ENCODE results near the gene BICD1.
"Not testable (repeated sequence)": the region's sequence is repeated elsewhere in the genome, so short reads cannot be mapped to it uniquely, and the experiment has no call there.

The BICD1 gene

GRCh38 chr12:32106517-32107358 lies at the start of gene BICD1:
Gene BICD1 (plus strand): TSS chr12:32106847. CDS start chr12:32107332, 485 bp downstream.
- in situ Hi-C loops (cut with MboI; ENCODE audit: low sequenced_read_pairs) = no loop called here

DNA sequence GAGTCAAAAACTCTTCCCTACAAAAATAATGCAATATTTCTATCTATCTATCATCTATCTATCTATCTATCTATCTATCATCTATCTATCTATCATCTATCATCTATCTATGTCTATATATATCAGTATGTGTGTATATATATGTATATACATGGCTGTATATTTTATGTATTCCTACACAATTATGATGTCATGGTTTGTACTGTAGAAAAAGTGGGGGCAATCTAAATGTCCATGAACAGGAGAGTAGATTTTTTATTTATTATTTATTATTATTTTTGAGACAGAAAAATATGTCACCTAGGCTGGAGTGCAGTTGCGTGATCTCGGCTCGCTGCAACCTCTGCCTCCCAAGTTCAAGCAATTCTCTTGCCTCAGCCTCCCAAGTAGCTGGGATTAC lies 45.6 kb upstream of the BICD1 start:
- in situ Hi-C loops (cut with MboI; ENCODE audit: low sequenced_read_pairs) = no loop called here

DNA sequence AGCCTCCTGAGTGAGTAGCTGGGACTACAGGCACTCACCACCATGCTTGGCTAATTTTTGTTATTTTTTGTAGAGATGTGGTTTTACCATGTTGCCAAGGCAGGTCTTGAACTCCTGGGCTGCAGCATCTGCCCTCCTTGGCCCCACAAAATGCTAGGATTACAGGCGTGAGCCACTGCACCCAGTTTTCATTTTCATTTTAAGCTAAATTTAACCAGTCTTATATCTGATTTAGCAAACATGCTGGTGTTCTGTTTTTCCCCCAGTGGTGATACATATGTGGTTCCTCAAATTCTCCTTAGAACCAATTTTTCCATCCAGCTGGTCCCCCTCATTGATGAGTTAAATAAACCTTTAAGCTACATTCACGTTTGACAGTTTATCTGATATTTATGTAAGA lies 43.8 kb upstream of the BICD1 start:
- in situ Hi-C loops (cut with MboI; ENCODE audit: low sequenced_read_pairs) = no loop called here

DNA sequence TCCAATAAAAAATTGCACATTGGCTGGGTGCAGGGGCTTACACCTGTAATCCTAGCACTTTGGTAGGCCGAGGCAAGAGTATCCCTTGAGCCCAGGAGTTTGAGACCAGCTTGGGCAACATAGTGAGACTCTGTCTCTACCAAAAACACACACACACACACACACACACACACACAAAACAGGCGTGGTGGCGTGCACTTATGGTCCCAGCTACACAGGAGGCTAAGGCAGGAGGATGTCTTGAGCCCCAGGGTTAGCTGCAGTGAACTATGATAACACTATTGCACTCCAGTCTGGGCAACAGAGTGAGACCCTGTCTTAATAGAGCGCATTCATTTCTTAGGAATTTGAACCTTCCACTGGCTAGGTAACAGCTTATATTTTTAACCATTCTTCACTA lies 42.9 kb upstream of the BICD1 start:
- in situ Hi-C loops (cut with MboI; ENCODE audit: low sequenced_read_pairs) = no loop called here

- in situ Hi-C loops (cut with MboI; ENCODE audit: low sequenced_read_pairs) = no loop called here
Observed at GRCh38 chr12:32066206-32066605, 40.4 kb upstream of the BICD1 start.

GRCh38 chr12:32069071-32069470 lies 37.6 kb upstream of the BICD1 start:
- in situ Hi-C loops (cut with MboI; ENCODE audit: low sequenced_read_pairs) = no loop called here

GRCh38 chr12:32069731-32070130 lies 36.9 kb upstream of the BICD1 start:
- in situ Hi-C loops (cut with MboI; ENCODE audit: low sequenced_read_pairs) = no loop called here

GRCh38 chr12:32070370-32070769 lies 36.3 kb upstream of the BICD1 start:
- in situ Hi-C loops (cut with MboI; ENCODE audit: low sequenced_read_pairs) = no loop called here

DNA sequence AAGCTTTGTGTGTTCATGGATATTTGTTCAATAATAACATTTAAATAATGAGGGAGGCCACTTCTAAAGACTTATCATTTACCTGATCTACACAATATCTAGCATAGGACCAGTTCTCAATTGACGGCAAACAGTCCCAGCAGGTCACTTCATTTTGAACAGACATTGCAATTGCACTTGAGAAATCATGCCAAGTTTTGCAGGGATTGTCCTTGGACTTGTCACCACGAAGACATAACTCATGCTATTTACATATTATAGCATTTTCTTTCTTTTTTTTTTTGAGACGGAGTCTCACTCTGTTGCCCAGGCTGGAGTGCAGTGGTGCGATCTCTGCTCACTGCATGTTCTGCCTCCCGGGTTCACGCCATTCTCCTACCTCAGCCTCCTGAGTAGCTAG lies 34.5 kb upstream of the BICD1 start:
- in situ Hi-C loops (cut with MboI; ENCODE audit: low sequenced_read_pairs) = no loop called here

DNA sequence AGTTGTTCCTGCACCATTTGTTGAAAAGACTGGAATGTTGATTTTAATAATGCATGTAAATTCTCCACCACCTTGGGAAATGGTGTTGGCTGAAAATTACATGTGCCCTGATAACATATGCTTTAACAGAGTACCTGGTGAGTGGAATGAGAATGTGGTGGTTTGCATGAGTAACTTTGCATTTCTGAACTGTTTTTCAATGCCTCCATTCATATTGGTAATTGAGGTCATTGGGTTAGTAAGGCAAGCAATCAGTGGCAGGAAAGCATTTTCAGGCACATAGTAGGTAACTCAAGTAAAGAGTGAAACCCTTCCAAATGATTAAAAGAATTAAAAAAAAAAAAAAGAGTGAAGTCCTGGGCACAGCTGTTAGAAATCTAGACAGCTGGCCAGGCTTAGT lies 32.2 kb upstream of the BICD1 start:
- in situ Hi-C loops (cut with MboI; ENCODE audit: low sequenced_read_pairs) = no loop called here

GRCh38 chr12:32076941-32077340 lies 29.7 kb upstream of the BICD1 start:
- in situ Hi-C loops (cut with MboI; ENCODE audit: low sequenced_read_pairs) = no loop called here

- in situ Hi-C loops (cut with MboI; ENCODE audit: low sequenced_read_pairs) = no loop called here
Observed at GRCh38 chr12:32080435-32080834, 26.2 kb upstream of the BICD1 start.

- in situ Hi-C loops (cut with MboI; ENCODE audit: low sequenced_read_pairs) = no loop called here
Observed at GRCh38 chr12:32083489-32083888, 23.2 kb upstream of the BICD1 start.

GRCh38 chr12:32084017-32084688 lies 22.5 kb upstream of the BICD1 start:
- in situ Hi-C loops (cut with MboI; ENCODE audit: low sequenced_read_pairs) = no loop called here

- in situ Hi-C loops (cut with MboI; ENCODE audit: low sequenced_read_pairs) = no loop called here
Observed at GRCh38 chr12:32084753-32085152, 21.9 kb upstream of the BICD1 start.

DNA sequence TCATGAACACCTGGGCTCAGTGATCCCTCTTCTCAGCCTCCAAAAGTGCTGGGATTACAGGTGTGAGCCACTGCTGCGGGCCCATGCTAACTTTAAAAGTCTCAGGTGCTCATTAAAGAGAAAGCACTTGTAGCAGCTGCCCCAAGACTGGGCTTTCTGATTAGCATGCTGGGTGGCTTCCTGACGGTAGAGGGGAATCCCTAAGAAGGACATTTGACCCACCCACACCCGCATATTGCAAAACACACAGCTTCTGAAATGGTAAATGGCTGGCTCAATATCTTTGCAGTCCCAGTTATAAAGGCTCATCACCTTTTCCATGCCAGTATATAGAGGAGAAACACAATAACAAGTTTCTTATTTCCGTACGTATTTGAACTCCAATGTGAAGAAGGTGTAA lies 19.3 kb upstream of the BICD1 start:
- in situ Hi-C loops (cut with MboI; ENCODE audit: low sequenced_read_pairs) = no loop called here

GRCh38 chr12:32089156-32089555 lies 17.5 kb upstream of the BICD1 start:
- in situ Hi-C loops (cut with MboI; ENCODE audit: low sequenced_read_pairs) = no loop called here

- in situ Hi-C loops (cut with MboI; ENCODE audit: low sequenced_read_pairs) = no loop called here
Observed at GRCh38 chr12:32089586-32089985, 17.1 kb upstream of the BICD1 start.

DNA sequence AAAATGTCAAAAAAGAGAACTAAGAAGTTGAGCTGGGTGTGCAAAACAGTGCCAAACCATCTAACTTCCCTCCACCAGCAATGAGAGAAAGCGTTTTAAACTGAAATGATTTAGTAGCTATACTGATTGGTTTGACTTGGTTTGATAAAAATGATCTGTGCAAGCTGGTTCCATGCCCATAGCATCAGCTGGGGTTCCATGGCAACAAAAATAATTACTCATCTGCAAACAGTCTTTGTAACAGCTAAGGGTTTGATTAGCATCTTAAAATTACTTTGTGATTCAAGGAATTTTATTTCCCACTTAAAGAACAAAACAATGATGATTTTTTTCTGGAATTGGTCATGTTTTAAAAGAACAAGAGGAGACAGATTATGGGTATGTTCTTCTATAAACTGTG lies 15.0 kb upstream of the BICD1 start:
- in situ Hi-C loops (cut with MboI; ENCODE audit: low sequenced_read_pairs) = no loop called here

DNA sequence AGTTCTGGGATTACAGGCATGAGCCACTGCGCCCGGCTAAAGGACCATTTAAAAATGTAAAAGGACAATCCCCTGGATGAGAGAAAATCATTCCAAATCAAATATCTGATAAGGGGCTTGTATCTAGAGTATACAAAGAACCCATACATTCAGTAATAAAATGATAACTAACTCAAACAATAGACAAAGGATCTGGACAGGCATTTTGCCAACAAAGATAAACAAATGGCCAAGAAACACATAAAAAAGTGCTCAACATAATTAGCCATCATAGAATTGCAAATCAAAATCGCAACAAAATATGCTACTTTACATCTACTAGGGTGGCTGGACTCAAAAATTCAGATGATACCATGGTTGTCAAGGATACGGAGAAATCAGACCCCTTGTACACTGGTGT lies 8.5 kb upstream of the BICD1 start:
- in situ Hi-C loops (cut with MboI; ENCODE audit: low sequenced_read_pairs) = no loop called here

DNA sequence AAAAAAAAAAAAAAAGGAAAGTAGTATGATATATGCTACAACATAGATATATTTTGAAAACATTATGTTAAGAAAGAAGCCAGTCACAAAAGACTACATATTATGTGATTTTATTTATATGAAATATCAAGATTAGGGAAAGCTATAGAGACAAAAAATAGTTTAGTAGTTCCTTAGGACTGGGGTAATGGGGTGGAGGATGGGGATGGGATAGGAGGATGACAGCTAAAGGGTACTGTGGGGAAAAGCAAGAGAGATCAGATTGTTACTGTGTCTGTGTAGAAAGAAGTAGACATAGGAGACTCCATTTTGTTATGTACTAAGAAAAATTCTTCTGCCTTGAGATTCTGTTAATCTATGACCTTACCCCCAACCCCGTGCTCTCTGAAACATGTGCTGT lies 7.4 kb upstream of the BICD1 start:
- in situ Hi-C loops (cut with MboI; ENCODE audit: low sequenced_read_pairs) = not testable (repeated sequence)

- in situ Hi-C loops (cut with MboI; ENCODE audit: low sequenced_read_pairs) = no loop called here
Observed at GRCh38 chr12:32100361-32100760, 6.3 kb upstream of the BICD1 start.

All from HL-60/S4 (cell line).